ENCODE measurements around the gene HDAC8.

HDAC8 gene

DNA sequence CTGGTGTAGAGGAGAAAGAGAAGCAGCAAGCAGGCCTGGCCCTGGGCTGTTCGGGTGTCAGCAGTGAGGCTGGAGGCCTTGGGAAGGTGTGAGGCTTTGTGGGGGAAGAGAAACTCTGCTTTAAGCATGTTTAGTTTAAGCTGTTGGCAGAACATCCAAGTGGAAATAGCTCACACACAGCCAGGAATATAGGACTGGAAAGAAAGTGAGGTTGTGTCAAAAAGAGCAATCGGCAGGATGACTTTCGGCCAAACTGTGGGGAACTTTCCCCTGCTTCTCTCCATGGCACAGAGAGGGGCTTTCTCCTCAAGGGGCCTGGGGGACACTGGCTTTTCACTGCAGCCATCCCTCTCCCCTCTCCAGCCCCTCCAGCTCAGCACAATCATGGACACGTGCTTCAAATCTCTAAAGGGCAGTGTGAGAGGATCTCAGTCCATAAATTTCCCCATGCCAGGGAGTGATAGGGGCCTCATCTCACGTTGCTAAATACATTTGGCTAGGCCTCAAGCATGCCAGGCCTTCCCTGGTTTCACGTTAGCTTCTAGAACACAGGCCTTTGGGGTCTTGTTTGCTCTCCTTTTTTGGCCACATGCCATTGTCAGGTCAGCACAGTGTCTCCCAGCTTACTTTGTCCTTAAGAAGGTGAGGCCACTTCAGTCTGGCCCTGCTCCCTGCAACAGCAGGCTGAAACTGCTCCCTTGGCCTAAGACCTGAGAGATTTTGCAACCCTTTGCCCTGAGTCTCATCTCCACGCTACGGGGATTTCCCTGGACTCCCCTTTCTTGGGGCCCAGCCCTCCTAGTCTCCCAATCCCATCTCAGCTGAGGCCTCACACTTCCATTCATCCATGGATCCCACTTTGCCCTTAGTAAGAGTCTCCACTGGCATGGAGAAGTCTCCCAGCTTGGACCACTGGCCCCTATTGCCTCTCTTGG, 258.7 kb downstream of the HDAC8 start:
- no peak for DNase-seq

DNA sequence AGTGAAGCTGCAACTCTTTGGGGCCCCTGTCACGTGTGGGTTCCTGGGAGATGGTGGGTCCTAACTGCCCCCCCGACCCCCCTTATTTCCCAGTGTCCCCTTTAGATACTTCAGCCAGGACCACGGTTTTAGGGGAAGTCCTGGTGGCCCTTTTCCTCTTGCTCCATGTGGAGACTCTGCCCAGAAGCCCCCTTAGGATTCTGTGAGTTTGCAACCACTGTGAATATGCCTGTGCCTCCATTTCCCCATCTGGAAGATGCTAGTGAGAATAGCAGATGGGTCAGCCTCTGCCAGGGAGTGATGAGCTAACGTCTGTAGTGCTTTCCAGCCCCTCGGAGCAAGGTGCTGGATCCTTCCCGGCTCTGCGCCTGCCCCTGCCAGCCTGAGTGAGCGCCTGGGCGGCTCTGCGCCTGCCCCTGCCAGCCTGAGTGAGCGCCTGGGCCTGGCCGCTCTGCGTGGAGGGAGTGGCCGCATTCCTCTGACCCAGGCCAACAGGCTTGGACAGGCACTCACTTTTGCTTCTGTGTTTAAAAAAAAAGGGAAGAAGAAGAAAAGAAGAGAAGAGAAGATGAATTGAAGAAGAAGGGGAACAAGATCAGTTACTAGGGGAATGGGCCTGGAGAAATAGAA, 260.2 kb downstream of the HDAC8 start:
- DNase-seq, result no peak

DNA sequence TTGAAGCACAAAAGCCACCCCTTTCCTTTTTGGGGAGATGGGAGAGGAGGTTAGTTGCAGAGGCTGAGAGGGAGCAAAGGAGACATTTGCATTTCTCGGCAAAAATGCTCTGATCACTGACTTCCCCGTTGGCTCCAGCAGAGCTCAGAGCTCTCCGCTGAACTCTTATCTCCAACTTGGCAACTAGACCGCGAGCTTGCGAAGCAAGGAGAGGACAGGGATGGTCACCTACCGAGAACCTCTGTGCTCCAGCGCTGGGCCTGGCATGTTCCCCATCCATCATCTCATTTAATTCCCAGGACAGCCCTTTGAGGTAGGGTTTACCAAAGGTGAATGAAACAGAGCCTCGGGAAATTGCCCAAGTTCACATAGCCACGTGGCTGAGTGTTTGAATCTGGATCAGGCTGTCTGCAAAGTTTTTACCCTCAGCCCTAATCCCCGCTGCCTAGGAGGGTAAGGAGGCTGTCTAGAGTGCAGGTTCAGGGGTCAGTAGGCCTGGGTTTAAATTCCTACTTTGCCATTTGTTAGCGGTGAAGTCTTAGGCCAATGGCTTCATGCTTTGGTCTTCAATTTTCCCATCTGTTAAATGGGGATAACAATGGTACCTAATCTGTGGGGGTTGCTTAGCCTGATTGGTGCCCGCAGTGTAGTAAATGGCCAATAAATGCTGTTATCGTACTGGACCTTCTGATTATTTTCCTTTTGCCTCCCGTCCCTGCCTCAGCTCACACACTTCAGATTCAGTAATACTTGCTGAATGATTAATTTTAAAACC, 263.2 kb downstream of the HDAC8 start:
- DNase-seq, result no peak

DNA sequence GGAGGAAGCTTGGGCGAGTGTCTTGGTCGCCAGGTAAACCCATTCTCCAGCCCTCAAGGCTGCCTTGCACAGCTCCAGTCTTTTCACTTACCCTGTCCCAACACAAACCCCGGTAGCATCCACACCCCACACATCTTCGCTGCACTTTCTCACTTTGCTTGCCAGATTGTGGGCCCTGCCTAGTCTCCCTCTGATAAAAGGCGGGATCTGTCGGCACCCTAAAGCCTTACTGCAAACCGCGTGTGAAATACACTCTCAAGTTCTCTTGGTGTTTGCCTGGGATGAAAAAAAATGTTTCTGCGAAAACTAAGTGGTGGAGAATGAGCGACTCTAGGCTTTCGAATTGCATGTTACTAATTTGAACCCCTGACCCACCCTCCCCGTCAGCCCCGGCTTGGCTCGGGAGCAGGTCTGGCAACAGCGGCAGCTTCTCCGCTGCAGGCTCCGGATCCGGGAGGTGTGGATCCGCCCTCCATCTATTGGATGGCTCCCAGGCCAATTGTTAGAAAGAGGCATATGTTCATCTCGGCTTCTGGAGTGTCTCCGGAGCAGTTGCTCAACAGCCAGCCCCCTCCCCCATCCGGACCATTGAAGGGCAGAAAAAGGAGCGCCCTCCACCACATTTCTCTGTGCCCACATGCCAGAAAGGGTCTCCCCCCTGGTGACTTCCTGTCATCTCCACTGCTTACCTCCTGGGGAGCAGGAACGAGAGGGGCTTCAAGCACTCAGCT, 263.9 kb downstream of the HDAC8 start:
- DNase-seq, result peak; percentile 35

DNA sequence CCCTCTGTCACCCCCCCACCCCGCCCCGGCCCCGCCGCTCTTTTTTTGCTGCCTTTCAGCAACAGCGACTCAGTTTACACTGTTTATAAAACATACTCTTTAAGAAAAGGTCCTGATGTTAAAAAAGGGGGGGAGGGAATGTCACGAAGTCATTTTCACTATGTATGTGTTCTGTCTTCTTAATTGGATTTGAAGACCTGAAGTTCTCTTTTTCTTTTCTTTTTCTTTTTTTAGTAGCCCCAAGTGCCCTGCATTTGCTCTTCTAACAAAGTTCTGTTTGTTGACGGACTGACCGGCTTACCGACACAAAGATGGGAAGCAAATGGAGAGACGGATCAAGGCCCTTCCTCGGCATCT, 264.5 kb downstream of the HDAC8 start:
- DNase-seq, result no peak

DNA sequence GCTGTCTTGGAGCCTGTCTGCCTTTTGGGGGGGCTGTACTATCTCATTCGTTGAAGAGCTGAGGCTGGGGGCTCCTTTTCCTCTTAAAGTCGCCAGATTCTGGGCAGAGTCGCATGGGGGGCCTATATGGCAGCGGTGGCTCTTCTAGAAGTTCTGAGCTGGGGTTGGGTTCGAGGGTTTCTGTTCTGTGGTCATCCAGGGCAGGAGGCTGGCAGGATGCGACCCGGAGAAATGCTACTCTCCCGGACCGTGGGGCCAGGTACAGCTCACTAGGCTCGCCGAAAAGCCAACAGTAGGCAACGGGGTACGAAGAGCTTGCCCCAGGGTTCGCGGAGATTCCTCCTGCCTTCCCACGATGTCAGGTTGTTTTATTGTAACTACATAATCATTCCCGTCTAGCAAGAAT, 265.0 kb downstream of the HDAC8 start:
- no peak for DNase-seq

DNA sequence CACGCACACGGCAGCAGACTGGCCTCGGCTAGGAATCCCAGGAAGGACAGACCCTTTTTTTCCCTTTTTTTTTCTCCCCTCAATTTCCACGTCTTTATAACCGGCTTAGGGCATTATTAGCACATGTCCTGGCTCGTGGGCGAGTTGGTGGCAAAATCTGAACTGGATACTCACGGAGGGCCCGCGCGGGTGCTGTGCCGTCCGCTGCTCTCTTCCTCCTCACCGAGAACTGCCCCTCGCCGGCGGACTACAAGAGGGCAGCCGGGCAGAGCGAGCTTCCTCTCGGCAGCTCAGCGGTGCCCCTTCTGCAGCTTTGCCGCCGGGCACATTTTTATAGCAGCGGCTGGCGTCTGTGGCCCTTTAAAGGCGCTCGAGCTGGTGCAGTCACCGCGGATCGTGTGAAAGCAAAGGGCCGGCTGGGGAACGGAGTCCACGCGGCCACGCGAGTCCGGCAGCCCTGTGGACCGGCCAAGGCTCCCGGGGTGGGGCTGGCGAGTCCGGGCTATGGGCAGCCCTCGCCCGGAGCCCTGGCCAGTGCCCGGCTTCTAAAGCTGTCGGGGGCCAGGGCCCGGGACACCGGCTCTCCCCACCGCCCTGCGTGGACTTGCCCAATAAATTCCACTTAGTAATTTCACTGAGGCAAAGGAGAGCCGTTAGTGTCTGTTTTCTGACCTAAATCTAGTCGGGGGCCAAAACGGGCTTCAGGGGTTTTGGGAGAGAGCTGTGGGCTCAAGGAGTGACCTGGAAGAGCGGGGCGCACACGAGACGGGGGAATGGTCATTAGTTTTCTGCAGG, 265.6 kb downstream of the HDAC8 start:
- peak; percentile 30 for DNase-seq

DNA sequence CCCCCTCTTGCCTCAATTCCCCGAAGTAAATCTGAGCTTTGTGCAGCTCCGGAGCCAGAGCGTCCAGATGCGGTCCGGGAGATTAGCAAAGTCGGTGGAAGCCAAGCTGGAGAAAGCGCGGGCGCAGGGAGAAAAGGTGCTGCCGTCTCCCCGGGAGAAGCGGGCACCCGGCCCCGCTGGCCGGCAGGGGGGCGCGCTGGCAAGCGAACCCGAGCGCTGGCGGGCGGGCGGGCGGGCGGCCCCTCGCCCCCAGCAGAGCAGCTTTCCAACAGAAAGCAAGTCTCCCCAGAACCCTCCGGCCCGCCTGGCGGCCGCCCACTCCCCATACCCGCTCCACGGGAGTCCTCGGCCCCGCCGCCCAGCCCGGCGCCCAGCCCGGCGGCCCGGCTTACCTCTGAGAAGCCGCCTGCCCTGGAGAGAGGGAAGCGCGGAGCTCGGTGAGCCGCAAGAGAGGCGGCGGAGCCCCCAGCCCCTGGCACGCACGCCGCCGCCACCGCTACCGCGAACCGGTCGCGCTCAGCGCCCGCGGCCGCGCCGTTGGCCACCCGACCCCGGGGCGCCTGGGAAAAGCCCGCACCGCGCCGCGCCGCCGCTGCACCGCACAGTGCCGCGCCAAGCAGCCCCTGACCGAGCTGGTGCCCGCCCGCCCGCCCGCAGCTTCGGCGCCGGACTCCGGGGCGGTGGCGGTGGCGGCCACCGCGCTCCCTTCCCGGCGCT, 266.4 kb downstream of the HDAC8 start:
- DNase-seq, result no peak

DNA sequence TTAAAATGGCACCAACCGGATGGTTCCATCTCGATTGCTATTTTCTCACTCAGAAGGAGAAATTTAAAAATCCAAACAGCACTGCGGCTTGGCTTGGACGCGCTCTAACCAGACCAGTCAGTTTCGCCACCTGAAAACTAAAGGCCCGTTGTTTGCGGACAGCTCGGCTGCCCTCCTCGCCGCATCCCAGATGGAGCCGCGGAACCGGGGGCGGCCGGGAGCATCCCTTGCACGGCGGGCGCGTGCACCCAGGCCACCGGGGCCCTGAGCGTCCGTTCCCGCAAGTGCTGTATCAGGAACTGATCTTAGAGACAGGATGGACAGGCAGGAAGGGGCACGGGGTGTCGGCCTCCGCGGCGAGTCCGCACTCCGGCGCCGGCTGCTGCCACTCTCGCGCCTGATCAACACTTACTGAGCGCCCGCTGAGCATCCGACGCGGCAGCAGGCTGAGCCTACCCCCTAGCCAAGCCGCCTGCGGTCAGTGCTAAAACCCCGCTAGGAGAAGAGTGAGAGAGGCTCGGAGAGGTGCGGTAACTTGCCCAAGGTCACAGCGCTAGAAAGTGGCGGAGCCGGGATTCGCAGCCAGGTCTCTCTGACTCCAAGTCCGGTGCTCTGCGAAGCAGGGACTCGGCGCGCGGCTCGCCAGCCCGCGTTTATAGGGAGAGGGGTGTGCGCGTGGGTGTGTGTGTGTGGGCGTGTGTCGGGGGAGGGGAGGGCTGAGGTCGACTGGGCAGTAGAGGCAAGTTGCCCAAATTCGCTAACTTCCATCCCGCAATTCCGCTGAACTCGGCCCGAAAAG, 267.2 kb downstream of the HDAC8 start, which contains the start of gene CITED1:
CITED1 (minus strand) TSS at position 629 of the 799 bp plus-strand sequence. CDS start 3,045 bp downstream, outside the sequence.
- DNase-seq, result no peak

DNA sequence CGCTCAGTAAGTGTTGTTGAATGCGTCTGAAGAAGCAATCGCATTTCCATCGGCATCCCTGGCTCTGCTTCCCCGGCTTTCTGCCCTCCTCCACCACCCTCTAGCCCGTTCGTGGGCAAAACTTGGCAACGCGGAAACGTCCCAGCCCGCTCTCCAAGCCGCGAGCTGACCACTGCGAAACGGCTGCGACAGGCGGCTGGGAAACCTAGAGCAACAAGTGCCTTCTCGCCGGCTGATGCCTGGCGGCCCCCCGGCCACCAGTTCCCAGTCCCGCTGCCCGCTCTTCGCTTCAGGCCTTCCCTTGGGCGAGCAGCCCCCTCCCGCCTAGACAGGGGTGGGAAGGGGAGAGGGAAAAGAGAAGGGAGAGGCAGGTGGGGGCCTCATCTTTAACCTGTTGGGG, 267.8 kb downstream of the HDAC8 start:
- no peak for DNase-seq

DNA sequence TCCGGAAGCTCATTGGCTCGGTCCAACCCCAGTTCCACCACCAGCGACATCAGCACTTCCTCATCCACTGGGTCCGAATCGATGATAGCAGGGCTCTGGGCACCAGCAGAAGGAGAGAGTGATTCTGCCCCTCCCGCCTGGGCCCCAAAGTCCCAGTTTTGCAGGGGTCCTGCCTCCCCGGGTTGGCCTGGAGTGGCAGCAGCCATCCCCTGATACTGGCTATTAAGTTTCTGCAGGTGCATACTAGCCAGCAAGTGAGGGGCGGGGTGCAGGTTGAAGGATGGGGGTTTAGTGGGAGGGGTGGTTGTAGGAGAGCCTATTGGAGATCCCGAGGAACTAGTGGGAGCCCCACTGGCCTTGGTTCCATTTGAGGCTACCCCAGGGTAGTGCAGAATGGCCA, 270.9 kb downstream of the HDAC8 start:
- DNase-seq, result no peak

DNA sequence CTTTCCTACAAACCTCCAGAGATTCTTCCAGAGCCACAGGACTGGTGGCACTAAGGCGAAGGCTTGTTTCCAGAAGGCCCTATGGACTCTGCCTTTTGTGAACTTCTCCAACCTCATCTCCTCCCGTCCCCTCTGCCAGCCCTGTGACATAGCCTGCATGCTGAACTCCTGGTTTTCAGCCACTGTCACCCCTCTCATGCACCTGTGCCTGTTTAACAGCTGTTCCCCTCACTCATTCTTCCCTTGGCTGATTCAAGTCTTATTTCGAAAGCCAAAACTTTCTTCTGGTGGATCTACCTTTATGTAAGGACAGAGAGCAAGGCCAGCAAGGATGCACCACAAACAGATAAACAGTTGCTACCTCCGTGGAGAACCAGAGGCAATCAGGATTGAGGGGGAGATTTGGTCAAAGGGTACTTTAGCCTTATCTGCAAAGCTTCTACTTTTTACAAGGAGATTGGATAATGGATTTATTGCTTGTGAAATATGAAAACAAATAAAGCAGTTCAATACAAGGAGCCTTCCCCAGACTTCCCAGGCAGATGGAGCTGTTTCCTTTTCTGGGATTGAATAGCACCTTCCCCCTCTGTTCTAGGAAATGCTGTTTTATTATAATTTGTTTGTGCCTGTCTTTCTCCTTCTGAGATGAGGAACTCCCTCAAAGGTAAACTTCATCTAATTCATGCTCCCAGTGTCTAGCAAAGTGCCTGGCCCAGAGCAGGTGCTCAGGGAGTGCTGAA, 272.6 kb downstream of the HDAC8 start:
- no peak for DNase-seq

DNA sequence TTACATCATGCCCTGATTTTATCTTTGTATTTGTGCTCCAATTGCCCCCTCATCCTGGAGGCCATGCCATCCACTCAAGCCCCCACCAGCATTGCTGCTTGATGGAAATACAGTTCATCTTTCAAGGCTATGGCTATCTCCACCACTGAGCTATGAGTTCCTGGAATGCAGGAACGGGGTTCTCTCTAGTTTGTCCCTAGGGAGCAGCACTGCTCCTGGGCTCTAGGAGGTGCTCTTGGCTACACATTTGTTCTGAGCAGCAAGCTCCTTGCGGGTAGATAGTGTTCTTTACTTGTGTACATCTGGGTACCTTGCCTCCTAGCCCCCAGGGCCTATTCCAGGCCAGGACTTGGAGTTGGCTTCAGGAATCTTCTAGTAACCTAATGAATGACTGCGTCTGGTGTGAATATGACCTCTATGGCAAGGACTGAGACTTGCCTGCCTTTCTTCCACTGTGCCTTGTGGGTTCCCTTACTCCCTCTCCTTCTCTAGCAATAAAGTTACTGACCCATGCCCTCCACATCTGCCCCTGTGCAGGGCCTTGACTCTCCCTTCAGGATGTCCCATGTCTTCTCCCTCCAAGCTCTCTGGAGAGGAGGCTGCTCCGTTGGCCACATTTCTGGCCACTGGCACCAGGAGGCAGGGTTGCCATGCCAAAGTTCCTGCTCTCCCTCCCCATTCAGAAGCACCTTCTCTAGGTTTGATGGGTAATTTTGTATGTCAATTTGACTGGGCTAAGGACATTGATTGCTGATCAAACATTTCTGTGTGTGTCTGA, 274.5 kb downstream of the HDAC8 start:
- no peak for DNase-seq

DNA sequence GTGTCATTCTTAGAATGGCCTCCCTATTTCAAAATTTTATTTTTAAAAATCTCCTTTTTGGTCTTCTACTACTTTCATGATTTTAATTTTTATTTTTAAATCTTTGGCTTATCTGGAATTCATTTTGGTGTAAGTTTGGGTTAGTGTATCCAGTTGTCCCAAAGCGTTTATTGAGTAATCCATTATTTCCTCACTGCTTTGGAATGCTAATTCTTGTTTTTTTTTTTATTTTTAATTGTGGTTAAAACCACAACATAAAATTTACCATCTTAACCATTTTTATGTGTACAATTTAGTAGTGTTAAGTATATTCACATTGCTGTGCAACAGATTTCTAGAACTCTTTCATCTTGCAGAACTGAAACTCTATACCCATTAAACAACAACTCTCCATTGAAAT, 275.7 kb downstream of the HDAC8 start:
- DNase-seq, result no peak

DNA sequence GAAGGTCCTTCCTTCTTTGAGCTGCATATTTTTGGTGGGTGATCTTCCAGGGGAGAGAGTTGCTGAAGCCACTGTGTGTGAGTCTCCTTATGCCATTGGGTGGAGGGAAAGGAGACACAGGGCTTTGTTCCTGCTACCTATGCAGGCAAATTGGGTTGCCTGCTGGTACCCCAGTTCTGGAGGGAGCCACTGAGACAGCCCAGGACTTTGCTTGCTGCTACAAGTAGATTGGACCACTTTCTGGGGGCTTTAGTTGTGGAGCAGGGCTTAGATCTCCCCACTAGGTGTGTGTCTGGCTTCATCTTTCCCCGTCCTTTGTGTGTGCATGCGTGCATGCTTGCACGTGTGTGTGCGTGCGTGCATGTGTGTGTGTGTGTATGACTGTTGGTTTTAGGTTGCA, 276.9 kb downstream of the HDAC8 start:
- DNase-seq, result no peak

DNA sequence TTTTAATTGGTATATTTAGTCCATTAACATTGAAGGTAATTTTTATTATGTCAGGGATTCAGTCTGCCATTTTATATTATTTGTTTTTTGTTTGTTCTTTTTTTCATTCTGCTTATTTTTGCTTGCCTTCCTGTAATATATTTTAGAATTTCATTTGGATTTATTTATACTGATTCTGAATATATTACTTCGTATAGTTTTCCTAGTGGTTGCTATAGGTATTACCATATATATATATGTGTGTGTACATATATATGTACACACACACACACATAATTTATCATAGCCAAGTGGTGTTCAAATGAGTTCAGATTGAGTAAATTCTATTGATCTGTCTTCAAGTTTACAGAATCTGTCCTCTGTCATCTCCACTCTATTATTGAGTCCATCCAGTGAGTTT, 278.1 kb downstream of the HDAC8 start:
- DNase-seq, result no peak

DNA sequence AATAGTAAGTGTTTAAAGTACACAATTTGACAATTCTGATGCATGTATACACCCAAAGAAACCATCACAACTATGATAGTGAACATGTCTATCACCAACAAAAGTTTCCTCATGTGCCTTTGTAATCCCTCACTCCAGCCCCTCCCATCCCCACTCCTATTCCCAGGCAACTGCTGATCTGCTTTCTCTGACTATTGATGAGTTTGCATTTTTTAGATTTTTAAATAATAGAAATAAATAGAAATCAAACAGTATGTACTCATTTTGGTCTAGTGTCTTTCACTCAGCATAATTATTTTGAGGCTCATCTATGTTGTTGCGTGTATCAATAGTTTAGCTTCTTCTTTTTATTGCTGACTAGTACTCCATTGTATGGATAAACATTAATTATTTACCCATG, 290.3 kb downstream of the HDAC8 start:
- DNase-seq, result no peak

DNA sequence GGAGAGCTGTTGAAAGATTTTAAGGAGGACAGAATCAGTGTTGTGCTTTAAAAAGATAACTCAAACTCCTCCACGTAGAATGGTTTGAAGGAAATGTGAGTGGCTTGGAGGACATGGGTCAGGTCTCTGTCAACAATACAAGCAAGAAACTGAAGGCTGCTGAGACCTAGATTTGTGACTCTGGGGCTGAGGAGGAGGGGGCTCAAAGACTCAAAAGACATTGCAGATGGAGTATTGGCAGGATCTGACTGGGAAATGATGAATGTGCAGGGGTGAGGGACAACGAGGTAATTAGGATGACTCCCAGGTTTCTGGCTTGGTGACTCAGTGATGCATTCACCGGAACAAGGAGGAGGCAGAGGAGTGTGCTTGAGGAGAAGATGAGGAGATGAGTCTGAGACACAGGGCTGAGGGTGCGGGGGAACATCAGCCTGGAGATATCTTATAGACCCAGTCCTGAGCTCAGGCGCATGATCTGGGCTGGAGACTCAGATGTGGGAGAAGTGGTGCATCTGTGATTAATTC, 292.3 kb downstream of the HDAC8 start:
- DNase-seq, result no peak
